Subcutaneous preadipocyte (primary cell): ENCODE data around the gene HEATR1. TPM values are rescaled to one million over a fixed set of nuclear protein-coding genes. Genes with fewer than 3 reads are reported as not detected.

ENCODE experiments used
- total RNA-seq: library from RNA; depleted of rRNA; stranded (reverse); fragments of >200 nt; gene quantifications from 2 replicates; pipeline ENCODE4 v1.2.3, GENCODE V29; 2012

Gene HEATR1
- total RNA-seq = 46.7 and 79.2 TPM in 2 replicates

DNA sequence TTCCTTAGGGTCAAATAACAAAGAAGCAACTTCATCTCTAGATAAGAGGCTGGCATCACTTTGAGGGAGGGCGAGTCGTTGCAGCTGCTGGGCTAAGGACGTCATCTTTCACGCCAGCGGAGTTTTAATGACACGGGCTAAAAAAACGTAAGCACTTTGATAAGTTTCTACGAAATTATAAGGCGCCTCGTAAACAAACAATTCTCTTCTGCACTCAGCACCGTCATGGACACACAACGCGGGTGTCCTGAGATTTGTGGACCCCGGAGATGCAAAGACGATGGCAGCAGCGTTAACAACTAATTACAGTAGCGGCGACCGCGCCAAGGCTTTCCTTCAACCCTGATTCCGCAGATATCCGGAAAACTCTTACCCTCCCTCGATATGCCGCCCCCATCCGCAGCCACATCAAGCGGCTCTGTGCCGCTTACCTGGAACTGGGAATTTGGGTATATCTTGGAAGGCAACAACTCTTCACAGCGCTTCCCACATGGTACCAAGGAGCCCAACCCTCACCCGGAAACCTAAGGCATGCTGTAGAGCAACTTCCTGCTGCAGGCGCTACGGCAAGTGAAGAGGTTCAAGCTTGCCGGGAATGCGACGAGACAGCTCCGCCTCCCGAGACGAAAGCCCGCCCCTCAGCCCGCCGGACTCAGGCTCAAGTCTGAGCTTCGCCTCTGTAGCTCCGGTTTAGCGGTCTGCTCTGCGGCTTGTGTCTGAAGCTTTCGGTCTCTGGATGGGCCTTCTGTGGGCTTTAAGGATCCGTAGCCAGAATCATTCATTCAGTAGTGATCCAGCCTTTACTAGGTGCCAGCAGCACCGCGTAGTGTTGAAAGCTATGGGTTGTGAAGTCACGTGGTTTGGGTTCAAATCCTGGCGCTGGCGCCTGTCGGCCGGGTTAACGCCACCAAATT lies at the start of gene HEATR1:
TSS of gene HEATR1 (minus strand) at position 526 of the 914 bp plus-strand sequence. CDS start at position 105, 421 bp downstream.

DNA sequence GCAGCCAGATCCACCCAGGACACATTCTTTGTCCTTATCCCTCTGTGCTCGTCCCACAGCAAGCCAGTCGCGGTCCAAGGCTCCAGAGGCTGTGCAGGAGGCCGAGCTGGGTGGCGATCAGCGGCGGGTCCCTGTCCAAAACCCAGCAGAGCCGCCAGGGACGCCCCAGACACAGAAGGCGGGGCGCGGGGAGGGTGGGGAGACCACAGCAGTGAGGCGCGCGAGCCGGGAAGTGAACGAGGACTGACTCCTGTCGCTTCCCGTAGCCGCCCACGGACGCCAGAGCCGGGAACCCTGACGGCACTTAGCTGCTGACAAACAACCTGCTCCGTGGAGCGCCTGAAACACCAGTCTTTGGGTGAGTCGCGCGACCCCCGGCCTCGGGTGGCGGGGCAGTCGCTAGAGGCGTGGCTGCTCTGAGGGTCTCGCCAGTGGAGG lies 80.6 kb downstream of the HEATR1 start, which contains the start of gene LGALS8:
TSS of gene LGALS8 (plus strand) at position 279 of the 438 bp plus-strand sequence. CDS start 2,089 bp downstream, outside the sequence.

Other genes with a start within 250 kb of the HEATR1 start
- not detected in 2 replicates for gene EDARADD, start 210.2 kb downstream of the HEATR1 start, total RNA-seq
- 61.2 and 63.9 TPM in 2 replicates for gene LGALS8, start 80.5 kb downstream of the HEATR1 start, total RNA-seq
- gene ACTN2, start 82.0 kb upstream of the HEATR1 start, total RNA-seq = 0.39 TPM in 1 of 2 replicates, not detected in the other
- gene MTR, start 190.8 kb upstream of the HEATR1 start, total RNA-seq = 29.8 and 42.8 TPM in 2 replicates